ENCODE data around the gene ANKRD23. TPM values are rescaled to one million over a fixed set of nuclear protein-coding genes. Genes with fewer than 3 reads are reported as not detected.

ANKRD23 gene
- total RNA-seq, 1 donor from 2014 or later, result 7.3 TPM

DNA sequence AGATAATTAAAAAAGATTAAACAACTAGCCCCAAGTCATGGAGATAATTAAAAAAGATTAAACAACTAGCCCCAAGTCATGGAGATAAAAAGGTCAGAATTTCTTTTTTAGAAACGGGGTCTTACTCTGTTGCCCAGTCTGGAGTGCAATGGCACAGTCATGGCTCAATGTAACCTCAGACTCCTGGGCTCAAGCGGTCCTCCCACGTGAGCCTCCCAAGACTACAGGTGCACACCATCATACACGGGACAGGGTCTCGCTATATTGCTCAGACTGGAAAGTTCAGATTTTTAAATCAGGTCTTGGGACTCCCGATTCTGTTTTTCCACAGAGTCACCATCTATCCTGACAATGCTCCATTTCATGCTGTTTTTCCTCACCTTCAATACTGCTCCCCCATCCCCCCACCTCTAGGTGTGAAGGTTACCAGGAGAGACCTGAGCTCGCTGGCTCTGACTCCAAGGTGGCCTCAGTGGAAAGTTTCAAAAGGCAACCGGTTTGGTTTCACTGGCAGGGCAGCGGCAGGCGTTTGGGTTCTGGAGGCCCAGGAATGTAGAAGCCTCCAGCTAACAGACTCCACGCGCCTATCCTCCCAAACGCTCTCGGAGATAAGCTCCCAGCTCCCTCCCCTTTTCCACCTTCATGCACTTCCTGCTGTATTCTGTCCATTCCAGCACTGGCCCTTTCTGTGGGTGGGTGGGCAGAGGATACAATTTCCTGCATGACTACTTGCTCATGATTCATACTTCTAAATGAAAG, 28.9 kb upstream of the ANKRD23 start:
- Mint-ChIP-seq H3K27ac (no peak overlapping the region), H3K9me3 (no peaks in the 10 kb centered on the region), H3K4me3 (no peak overlapping the region), H3K36me3 (ENCODE audit: low read depth) (no peaks in the 10 kb centered on the region), H3K4me1 (peaks cover 32% of the 10 kb centered on the region), H3K27me3 (peaks cover 10% of the 10 kb centered on the region)
- ChIA-PET CTCF (interaction anchor here (5.6 kb wide), 1 partner anchor 15 kb away, joined by 33 read pairs; the partner anchor contains the start of gene ANKRD39), POLR2A (interaction anchor here (2.4 to 3.4 kb wide), 2 partner anchors 15 kb away, joined by 15 to 27 read pairs; partner anchors contain the start of gene ANKRD39)
- intact Hi-C loops (cut with micrococcal nuclease), result loop anchor here (5.0 kb wide), 2 partner anchors 80 to 240 kb away; partner anchors contain the start of gene ANKRD36
- TF ChIP-seq, protein P1, sequence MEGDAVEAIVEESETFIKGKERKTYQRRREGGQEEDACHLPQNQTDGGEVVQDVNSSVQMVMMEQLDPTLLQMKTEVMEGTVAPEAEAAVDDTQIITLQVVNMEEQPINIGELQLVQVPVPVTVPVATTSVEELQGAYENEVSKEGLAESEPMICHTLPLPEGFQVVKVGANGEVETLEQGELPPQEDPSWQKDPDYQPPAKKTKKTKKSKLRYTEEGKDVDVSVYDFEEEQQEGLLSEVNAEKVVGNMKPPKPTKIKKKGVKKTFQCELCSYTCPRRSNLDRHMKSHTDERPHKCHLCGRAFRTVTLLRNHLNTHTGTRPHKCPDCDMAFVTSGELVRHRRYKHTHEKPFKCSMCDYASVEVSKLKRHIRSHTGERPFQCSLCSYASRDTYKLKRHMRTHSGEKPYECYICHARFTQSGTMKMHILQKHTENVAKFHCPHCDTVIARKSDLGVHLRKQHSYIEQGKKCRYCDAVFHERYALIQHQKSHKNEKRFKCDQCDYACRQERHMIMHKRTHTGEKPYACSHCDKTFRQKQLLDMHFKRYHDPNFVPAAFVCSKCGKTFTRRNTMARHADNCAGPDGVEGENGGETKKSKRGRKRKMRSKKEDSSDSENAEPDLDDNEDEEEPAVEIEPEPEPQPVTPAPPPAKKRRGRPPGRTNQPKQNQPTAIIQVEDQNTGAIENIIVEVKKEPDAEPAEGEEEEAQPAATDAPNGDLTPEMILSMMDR (IDR thresholded peaks at IDR 0.05), result no peak
- DNase-seq (no peak), ATAC-seq (ENCODE audit: low read depth) (no peak)

DNA sequence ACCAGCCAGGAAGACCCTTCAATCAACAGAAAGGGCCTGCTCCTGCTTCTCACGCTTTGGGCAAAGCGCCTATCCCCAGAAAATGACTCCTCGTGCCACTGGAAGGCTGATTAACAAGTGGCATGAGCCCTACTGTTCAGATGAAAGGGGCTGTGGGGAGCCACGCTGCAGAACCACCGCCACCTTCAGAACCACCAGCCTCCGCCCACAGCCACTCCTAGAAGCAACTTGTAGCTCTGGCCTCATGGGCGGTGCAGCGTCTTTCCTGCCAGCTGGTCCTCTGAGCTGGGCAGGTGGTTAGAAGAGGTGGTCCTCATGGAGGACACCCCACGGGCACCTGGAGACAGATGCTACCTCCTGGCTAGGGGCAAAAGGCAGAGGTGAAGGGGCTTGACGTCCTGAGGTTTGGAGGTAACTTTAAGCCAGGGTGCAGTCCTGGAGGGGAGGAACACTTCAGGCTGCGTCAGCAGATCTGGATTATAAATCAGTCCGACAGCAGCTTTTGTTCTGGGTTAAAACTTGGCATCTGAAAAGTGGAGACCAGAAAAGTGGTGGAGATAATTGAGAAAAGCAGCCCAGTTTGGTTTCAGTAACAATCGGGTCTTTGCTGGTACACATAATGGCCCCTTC, 26.9 kb upstream of the ANKRD23 start:
- H3K4me3 Mint-ChIP-seq, result peak overlapping the region; percentile 78
- ATAC-seq (ENCODE audit: low read depth) (no peak), DNase-seq (no peak)
- ChIA-PET CTCF (interaction anchor here (5.6 kb wide), 1 partner anchor 13 kb away, joined by 33 read pairs; the partner anchor contains the start of gene ANKRD39), POLR2A (interaction anchor here (2.4 kb wide), 1 partner anchor 13 kb away, joined by 15 read pairs; the partner anchor contains the start of gene ANKRD39)
- no peaks in the 10 kb centered on the region for H3K9me3 Mint-ChIP-seq
- H3K27me3 Mint-ChIP-seq, result peaks cover 22% of the 10 kb centered on the region
- H3K27ac Mint-ChIP-seq, result peak overlapping the region; percentile 18
- TF ChIP-seq, protein P1 (IDR thresholded peaks at IDR 0.05), result no peak
- intact Hi-C loops (cut with micrococcal nuclease), result loop anchor here (5.0 kb wide), 2 partner anchors 82 to 242 kb away; partner anchors contain the start of gene ANKRD36
- H3K36me3 Mint-ChIP-seq (ENCODE audit: low read depth), result no peaks in the 10 kb centered on the region
- peaks cover 42% of the 10 kb centered on the region for H3K4me1 Mint-ChIP-seq

DNA sequence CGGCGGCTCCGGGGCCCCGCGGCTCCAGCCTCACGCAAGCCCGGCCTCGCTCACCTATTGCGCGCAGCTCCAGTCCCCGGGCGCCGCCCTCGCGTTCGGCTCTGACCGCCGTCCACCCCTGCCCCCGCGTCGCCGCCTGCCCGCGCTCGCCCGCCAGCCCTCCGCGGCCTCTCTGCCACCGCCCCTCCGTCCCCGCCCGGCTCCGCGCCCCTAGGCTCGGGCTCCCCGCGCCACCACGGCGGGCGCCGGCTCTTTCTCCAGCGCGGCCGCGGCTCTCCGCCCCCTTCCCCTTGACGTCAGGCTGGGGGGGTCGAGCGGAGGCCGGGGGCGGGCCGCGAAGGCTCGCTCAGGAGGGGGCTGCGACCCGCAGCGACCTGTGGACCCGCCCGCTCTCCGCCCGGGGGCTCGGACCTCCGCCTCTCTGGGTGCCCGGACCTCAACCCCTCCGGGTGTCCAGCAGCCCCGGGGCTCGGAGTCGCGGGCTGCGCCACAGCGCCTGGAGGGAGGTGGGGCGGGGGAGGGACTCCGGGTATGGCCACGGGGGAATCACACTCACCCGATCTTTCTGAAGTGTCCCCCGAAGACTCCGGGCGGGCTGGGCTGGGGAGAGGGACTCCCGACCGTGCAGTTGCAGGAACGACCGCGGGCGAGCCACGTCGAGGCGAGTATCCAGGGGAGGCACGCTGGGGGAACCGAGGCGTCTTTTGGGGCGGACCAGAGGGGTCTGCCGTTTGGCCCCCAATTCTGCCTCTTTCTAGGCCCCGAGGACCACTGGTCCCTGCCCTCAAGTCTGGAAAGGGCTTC, 26.2 kb upstream of the ANKRD23 start, which contains the start of gene SEMA4C:
TSS of gene SEMA4C (minus strand) at position 259 of the 804 bp plus-strand sequence. CDS start 2,194 bp downstream, outside the sequence.
- Mint-ChIP-seq H3K9me3 (no peaks in the 10 kb centered on the region), H3K4me3 (peak within 1 kb of the TSS; percentile 78), H3K4me1 (peaks cover 40% of the 10 kb centered on the region), H3K36me3 (ENCODE audit: low read depth) (no peaks in the 10 kb centered on the region), H3K27me3 (peaks cover 26% of the 10 kb centered on the region), H3K27ac (peak within 1 kb of the TSS; percentile 18)
- peak; percentile 56 for DNase-seq
- TF ChIP-seq, protein P1 (IDR thresholded peaks at IDR 0.05), result no peak
- ChIA-PET CTCF (interaction anchor here (5.6 kb wide), 1 partner anchor 12 kb away, joined by 33 read pairs; the partner anchor contains the start of gene ANKRD39), POLR2A (interaction anchor here (2.4 kb wide), 1 partner anchor 12 kb away, joined by 15 read pairs; the partner anchor contains the start of gene ANKRD39)
- intact Hi-C loops (cut with micrococcal nuclease), result loop anchor here (1.0 to 5.0 kb wide), 3 partner anchors 31 to 242 kb away; partner anchors contain the start of gene ANKRD36
- ATAC-seq (ENCODE audit: low read depth), result peak; percentile 12

DNA sequence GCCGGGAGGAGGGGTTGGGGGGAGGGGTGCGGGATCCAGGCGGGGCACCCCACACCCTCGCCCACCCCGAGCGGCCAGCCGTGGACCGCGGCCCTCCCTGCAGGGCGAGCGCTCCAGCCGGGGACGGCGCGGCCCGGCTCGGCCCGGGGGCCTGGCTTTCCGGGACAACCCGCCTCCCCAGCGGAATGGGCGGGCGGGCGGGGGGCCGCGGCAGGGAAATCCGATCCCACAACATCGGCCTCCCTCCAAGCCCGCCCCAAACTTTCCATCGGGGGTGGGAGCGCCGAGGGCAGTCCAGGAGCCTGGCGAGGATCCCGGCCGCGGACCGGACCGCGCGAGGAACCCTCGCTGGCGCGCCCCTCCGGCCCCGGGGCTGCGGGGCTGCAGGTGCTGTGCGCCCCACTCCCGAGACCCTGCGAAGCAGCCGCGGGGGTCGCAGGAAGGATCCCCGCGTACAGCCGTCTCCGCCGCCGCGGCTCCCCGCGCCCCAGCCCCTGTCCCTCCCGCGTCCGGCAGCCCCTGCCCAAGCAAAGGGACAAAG, 25.5 kb upstream of the ANKRD23 start:
- CTCF ChIA-PET, result interaction anchor here (1.2 to 3.0 kb wide), 2 partner anchors 12 to 85 kb away, joined by 4 to 16 read pairs; partner anchors contain the start of gene ANKRD39
- no peak for DNase-seq
- Mint-ChIP-seq H3K27ac (no peak overlapping the region), H3K36me3 (ENCODE audit: low read depth) (no peaks in the 10 kb centered on the region), H3K27me3 (peaks cover 26% of the 10 kb centered on the region), H3K4me1 (peaks cover 34% of the 10 kb centered on the region), H3K9me3 (no peaks in the 10 kb centered on the region), H3K4me3 (no peak overlapping the region)
- peak; percentile 4 for ATAC-seq (ENCODE audit: low read depth)
- TF ChIP-seq, protein P1 (IDR thresholded peaks at IDR 0.05), result no peak
- intact Hi-C loops (cut with micrococcal nuclease), result loop anchor here (1.0 kb wide), 1 partner anchor 30 kb away; no protein-coding TSS in a partner anchor
- POLR2A ChIA-PET, result interaction anchor here (1.1 to 2.5 kb wide), 2 partner anchors 12 to 244 kb away, joined by 3 to 17 read pairs; partner anchors contain the start of gene ANKRD39

All from activated B cell treated with CpG ODN at 0.5 μM for 24 hours (primary cell).